ENCODE results near the gene FLYWCH2. TPM values are rescaled to one million over a fixed set of nuclear protein-coding genes. Genes with fewer than 3 reads are reported as not detected.

FLYWCH2 gene
- polyA plus RNA-seq, 2 of the 4 experiments (the other 2 are of a cell fraction): 23.2 to 41.2 TPM

DNA sequence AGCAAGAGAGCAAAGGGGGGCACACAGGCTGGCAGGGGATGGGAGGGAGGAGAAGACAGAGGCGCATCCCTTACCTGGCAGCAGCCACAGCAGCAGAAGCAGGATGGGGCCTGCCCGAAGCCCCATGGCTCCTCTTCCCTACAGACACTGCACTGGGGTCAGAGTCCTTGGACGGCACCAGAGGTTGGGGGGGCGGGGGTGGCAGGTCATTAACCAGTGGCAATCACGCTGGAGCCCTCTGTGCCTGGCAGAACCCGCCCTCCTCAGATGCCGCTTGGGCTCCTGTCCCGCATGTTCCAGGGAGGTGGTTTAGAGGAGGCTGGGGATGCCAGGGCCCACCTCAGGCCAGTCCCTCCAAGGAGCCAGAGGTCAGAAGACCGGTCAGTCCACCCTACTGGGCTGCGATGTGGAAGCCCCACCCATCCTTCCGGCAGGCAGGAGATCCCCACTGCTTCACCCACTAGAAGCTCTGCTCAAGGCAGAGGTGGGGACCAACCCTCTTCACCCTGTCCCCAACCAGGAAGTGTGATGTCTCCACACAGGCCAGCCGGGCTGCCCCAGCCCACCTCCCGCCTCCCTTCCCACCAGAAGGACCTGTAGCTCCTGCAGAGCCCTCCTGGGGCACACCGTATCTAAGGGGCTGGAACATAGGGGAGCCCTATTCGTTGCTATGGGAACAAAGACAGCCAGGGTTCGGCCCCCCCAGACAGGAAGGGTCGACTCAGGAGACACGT, 41.2 kb upstream of the FLYWCH2 start:
- no peak overlapping the region for H3K4me3 ChIP-seq
- no peak for FAIRE-seq
- no peak for DNase-seq (ENCODE audit: low read depth in 1 of 2, low spot score in 1 of 2)
- H3K4me1 ChIP-seq: peaks cover 37% of the 10 kb centered on the region
- H3K27ac ChIP-seq: peak overlapping the region in 1 of 2 experiments; percentile 90; a peak in 3 of 6 replicates
- no peak overlapping the region for H3K4me2 ChIP-seq
- ChIA-PET POLR2A (no interaction called here), CTCF (interaction anchor here (0.5 to 5.1 kb wide), 7 partner anchors 10 to 85 kb away, joined by 3 to 55 read pairs (median 6); no protein-coding TSS in a partner anchor)
- 85% methylated on average over 16 of the region's 18 CpGs for WGBS (ENCODE audit: missing lambda C conversion rate)
- TF ChIP-seq KDM5A (IDR thresholded peaks at IDR 0.05) (no peak), EHF (CRISPR knock-in tag; IDR thresholded peaks at IDR 0.05) (no peak), RFX5 (IDR thresholded peaks at IDR 0.05) (no peak), HOXB13 (CRISPR knock-in tag; IDR thresholded peaks at IDR 0.05; ENCODE audit: low read depth) (no peak), RAD21 (conservative IDR thresholded peaks at IDR 0.05 in 1 of 2, IDR thresholded peaks at IDR 0.05 in 1 of 2) (no peak), ZC3H11A (IDR thresholded peaks at IDR 0.05) (no peak), GATA3 (IDR thresholded peaks at IDR 0.05; ENCODE audit: borderline replicate concordance) (no peak), ATOH8 (CRISPR knock-in tag; IDR thresholded peaks at IDR 0.05; ENCODE audit: low read depth) (no peak), PHF8 (IDR thresholded peaks at IDR 0.05; ENCODE audit: borderline replicate concordance, low read depth) (no peak), ZFP36 (IDR thresholded peaks at IDR 0.05; ENCODE audit: borderline replicate concordance, partially characterized antibody) (no peak)
- TF ChIP-seq, protein P1, sequence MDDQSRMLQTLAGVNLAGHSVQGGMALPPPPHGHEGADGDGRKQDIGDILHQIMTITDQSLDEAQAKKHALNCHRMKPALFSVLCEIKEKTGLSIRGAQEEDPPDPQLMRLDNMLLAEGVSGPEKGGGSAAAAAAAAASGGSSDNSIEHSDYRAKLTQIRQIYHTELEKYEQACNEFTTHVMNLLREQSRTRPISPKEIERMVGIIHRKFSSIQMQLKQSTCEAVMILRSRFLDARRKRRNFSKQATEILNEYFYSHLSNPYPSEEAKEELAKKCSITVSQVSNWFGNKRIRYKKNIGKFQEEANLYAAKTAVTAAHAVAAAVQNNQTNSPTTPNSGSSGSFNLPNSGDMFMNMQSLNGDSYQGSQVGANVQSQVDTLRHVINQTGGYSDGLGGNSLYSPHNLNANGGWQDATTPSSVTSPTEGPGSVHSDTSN (IDR thresholded peaks at IDR 0.05): no peak
- H3K9me3 ChIP-seq: no peaks in the 10 kb centered on the region
- ATAC-seq: no peak

DNA sequence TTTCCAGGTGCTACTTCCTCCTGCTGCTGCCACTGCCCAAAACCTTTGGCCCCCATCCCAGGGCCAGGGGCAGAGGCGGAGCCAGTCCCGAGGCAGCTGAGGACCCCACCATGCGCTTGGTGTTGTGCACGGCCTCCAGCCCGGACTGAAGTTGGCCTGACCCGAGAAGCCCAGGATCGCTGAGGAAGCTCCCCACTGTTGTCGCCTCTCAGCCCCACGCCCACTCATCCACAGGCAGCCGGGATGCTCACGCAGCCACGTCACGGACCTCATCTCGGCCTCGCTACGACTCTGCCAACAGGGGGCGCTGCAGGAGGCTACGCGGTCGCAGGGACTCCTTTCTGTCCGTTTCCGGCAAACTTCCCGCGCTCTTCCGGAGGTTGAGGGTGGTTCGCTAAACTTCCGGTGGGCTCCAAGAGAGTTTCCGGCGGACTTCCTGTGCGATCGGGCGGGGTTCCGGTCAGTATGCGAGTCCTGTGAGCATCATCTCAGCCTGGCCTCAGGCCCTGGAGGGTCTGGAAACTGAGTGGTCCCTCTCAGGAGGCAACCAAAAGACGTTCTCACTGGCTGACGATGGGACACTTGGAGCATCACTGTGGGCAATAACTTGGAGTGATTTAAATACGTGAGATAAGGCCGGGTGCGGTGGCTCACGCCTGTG, 40.5 kb upstream of the FLYWCH2 start:
- Histone ChIP-seq H3K4me2 (no peak overlapping the region), H3K4me1 (peaks cover 36% of the 10 kb centered on the region), H3K27ac (peak overlapping the region in 1 of 2 experiments; percentile 90; a peak in 3 of 6 replicates), H3K9me3 (no peaks in the 10 kb centered on the region), H3K4me3 (no peak overlapping the region)
- ATAC-seq: peak in 1 of 2 experiments; percentile 30; a peak in 2 of 6 replicates
- CTCF ChIA-PET: interaction anchor here (1.0 to 5.1 kb wide), 9 partner anchors 9 to 84 kb away, joined by 3 to 55 read pairs (median 4); no protein-coding TSS in a partner anchor
- WGBS (ENCODE audit: missing lambda C conversion rate): 78% methylated on average over 39 of the region's 40 CpGs
- peak in 1 of 2 experiments; percentile 51 for DNase-seq (ENCODE audit: low read depth in 1 of 2, low spot score in 1 of 2)
- POLR2A ChIA-PET: no interaction called here
- FAIRE-seq: no peak
- peak in 1 of 2 experiments; percentile 18; a peak in 1 of 5 replicates for TF ChIP-seq RAD21 (conservative IDR thresholded peaks at IDR 0.05 in 1 of 2, IDR thresholded peaks at IDR 0.05 in 1 of 2)
- TF ChIP-seq NR3C1 (IDR thresholded peaks at IDR 0.05): no peak
- no peak for TF ChIP-seq FOSB (CRISPR knock-in tag; IDR thresholded peaks at IDR 0.05)
- no peak for TF ChIP-seq CBX8 (IDR thresholded peaks at IDR 0.05)
- no peak for TF ChIP-seq HOXA7 (CRISPR knock-in tag; IDR thresholded peaks at IDR 0.05)
- TF ChIP-seq, protein P2, sequence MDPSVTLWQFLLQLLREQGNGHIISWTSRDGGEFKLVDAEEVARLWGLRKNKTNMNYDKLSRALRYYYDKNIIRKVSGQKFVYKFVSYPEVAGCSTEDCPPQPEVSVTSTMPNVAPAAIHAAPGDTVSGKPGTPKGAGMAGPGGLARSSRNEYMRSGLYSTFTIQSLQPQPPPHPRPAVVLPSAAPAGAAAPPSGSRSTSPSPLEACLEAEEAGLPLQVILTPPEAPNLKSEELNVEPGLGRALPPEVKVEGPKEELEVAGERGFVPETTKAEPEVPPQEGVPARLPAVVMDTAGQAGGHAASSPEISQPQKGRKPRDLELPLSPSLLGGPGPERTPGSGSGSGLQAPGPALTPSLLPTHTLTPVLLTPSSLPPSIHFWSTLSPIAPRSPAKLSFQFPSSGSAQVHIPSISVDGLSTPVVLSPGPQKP (IDR thresholded peaks at IDR 0.05; ENCODE audit: low read depth, low read length): no peak
- no peak for TF ChIP-seq ZFP36 (IDR thresholded peaks at IDR 0.05; ENCODE audit: borderline replicate concordance, partially characterized antibody)
- no peak for TF ChIP-seq JUNB (IDR thresholded peaks at IDR 0.05)
- TF ChIP-seq, protein P3, sequence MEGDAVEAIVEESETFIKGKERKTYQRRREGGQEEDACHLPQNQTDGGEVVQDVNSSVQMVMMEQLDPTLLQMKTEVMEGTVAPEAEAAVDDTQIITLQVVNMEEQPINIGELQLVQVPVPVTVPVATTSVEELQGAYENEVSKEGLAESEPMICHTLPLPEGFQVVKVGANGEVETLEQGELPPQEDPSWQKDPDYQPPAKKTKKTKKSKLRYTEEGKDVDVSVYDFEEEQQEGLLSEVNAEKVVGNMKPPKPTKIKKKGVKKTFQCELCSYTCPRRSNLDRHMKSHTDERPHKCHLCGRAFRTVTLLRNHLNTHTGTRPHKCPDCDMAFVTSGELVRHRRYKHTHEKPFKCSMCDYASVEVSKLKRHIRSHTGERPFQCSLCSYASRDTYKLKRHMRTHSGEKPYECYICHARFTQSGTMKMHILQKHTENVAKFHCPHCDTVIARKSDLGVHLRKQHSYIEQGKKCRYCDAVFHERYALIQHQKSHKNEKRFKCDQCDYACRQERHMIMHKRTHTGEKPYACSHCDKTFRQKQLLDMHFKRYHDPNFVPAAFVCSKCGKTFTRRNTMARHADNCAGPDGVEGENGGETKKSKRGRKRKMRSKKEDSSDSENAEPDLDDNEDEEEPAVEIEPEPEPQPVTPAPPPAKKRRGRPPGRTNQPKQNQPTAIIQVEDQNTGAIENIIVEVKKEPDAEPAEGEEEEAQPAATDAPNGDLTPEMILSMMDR (IDR thresholded peaks at IDR 0.05): peak; percentile 39; the same call in 2 of the 3 replicates
- TF ChIP-seq, protein P4, sequence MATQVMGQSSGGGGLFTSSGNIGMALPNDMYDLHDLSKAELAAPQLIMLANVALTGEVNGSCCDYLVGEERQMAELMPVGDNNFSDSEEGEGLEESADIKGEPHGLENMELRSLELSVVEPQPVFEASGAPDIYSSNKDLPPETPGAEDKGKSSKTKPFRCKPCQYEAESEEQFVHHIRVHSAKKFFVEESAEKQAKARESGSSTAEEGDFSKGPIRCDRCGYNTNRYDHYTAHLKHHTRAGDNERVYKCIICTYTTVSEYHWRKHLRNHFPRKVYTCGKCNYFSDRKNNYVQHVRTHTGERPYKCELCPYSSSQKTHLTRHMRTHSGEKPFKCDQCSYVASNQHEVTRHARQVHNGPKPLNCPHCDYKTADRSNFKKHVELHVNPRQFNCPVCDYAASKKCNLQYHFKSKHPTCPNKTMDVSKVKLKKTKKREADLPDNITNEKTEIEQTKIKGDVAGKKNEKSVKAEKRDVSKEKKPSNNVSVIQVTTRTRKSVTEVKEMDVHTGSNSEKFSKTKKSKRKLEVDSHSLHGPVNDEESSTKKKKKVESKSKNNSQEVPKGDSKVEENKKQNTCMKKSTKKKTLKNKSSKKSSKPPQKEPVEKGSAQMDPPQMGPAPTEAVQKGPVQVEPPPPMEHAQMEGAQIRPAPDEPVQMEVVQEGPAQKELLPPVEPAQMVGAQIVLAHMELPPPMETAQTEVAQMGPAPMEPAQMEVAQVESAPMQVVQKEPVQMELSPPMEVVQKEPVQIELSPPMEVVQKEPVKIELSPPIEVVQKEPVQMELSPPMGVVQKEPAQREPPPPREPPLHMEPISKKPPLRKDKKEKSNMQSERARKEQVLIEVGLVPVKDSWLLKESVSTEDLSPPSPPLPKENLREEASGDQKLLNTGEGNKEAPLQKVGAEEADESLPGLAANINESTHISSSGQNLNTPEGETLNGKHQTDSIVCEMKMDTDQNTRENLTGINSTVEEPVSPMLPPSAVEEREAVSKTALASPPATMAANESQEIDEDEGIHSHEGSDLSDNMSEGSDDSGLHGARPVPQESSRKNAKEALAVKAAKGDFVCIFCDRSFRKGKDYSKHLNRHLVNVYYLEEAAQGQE (IDR thresholded peaks at IDR 0.05): no peak

Measured in A549 (cell line).